Urothelium cell line (cell line): ENCODE data around the gene GC.
"Not testable (repeated sequence)": the region's sequence is repeated elsewhere in the genome, so short reads cannot be mapped to it uniquely, and the experiment has no call there.

Source experiments
- DNase-seq: peaks from one replicate; pipeline ENCODE4 v3.0.0; 2011; ENCODE audit warnings: low spot score, mixed read lengths
- FAIRE-seq: peaks from 2 replicates; lab custom pipeline; 2011; peaks lifted over from hg19 to GRCh38; lab: Jason Lieb, UNC

GC gene

GRCh38 chr4:71783972-71784371 is at the start of gene GC:
Gene GC (minus strand): TSS chr4:71784079. CDS start chr4:71784018, 61 bp downstream.
- DNase-seq (no peak), FAIRE-seq (no peak)

- DNase-seq (no peak), FAIRE-seq (no peak)
Observed at GRCh38 chr4:71833232-71833900, 49.5 kb upstream of the GC start.

- FAIRE-seq (no peak), DNase-seq (no peak)
Observed at GRCh38 chr4:71832049-71832448, 48.2 kb upstream of the GC start.

- DNase-seq: no peak
- FAIRE-seq: no peak
Observed at GRCh38 chr4:71830497-71831190, 46.8 kb upstream of the GC start.

- DNase-seq (no peak), FAIRE-seq (no peak)
Observed at GRCh38 chr4:71828470-71828869, 44.6 kb upstream of the GC start.

- FAIRE-seq (no peak), DNase-seq (no peak)
Observed at GRCh38 chr4:71827826-71828225, 43.9 kb upstream of the GC start.

GRCh38 chr4:71816676-71817303 is 32.9 kb upstream of the GC start:
- FAIRE-seq (no peak), DNase-seq (no peak)

GRCh38 chr4:71814433-71814832 is 30.6 kb upstream of the GC start:
- DNase-seq (no peak), FAIRE-seq (no peak)

- DNase-seq: not testable (repeated sequence)
- FAIRE-seq: peak; percentile 59
Observed at GRCh38 chr4:71809805-71810204, 25.9 kb upstream of the GC start.

GRCh38 chr4:71807469-71807868 is 23.6 kb upstream of the GC start:
- no peak for FAIRE-seq
- no peak for DNase-seq

GRCh38 chr4:71805230-71805629 is 21.4 kb upstream of the GC start:
- DNase-seq, FAIRE-seq: not testable (repeated sequence)

- not testable (repeated sequence) for DNase-seq
- FAIRE-seq: peak; percentile 85
Observed at GRCh38 chr4:71804017-71804697, 20.3 kb upstream of the GC start.

GRCh38 chr4:71785959-71786358 is 2.1 kb upstream of the GC start:
- DNase-seq (no peak), FAIRE-seq (no peak)

GRCh38 chr4:71784569-71785197 is 804 bp upstream of the GC start:
- no peak for DNase-seq
- no peak for FAIRE-seq

GRCh38 chr4:71777891-71778290 is 6.0 kb downstream of the GC start:
- no peak for DNase-seq

GRCh38 chr4:71775449-71775848 is 8.4 kb downstream of the GC start:
- FAIRE-seq: no peak
- DNase-seq: no peak

More at GRCh38 chr4:71777891-71778290, 6.0 kb downstream of the GC start:
- no peak for FAIRE-seq

- FAIRE-seq (no peak), DNase-seq (no peak)
Observed at GRCh38 chr4:71774136-71774535, 9.7 kb downstream of the GC start.

- DNase-seq (no peak), FAIRE-seq (no peak)
Observed at GRCh38 chr4:71773004-71773403, 10.9 kb downstream of the GC start.

GRCh38 chr4:71772592-71772991 is 11.3 kb downstream of the GC start:
- DNase-seq: no peak
- FAIRE-seq: no peak

GRCh38 chr4:71771613-71772012 is 12.3 kb downstream of the GC start:
- no peak for DNase-seq
- no peak for FAIRE-seq

GRCh38 chr4:71769434-71769833 is 14.4 kb downstream of the GC start:
- DNase-seq (no peak), FAIRE-seq (no peak)
